Activated gamma-delta T cell treated with Interleukin-2 at 50 U/mL for 16 hours (primary cell): ENCODE results near the gene RAMP1.

Experiments
- DNase-seq: peaks from one replicate; pipeline ENCODE4 v3.0.0-alpha.2; 2020

RAMP1 gene

GRCh38 chr2:237877576-237878307 lies 18.3 kb downstream of the RAMP1 start:
- no peak for DNase-seq

GRCh38 chr2:237878321-237879057 lies 19.1 kb downstream of the RAMP1 start:
- DNase-seq: no peak

- DNase-seq: no peak
These were observed 19.6 kb downstream of the RAMP1 start for GRCh38 chr2:237879058-237879430.

- DNase-seq: no peak
These were observed 20.7 kb downstream of the RAMP1 start for GRCh38 chr2:237879991-237880560.

- no peak for DNase-seq
These were observed 23.4 kb downstream of the RAMP1 start for GRCh38 chr2:237882510-237883481.

- DNase-seq: no peak
These were observed 24.6 kb downstream of the RAMP1 start for GRCh38 chr2:237883951-237884446.

- DNase-seq: no peak
These were observed 25.3 kb downstream of the RAMP1 start for GRCh38 chr2:237884681-237885080.

- no peak for DNase-seq
These were observed 25.9 kb downstream of the RAMP1 start for GRCh38 chr2:237885111-237885930.

GRCh38 chr2:237885931-237886684 lies 26.7 kb downstream of the RAMP1 start:
- DNase-seq: no peak

GRCh38 chr2:237886685-237887481 lies 27.5 kb downstream of the RAMP1 start:
- no peak for DNase-seq

- DNase-seq: no peak
These were observed 29.0 kb downstream of the RAMP1 start for GRCh38 chr2:237888389-237888788.

- DNase-seq: no peak
These were observed 29.6 kb downstream of the RAMP1 start for GRCh38 chr2:237889016-237889415.

GRCh38 chr2:237889811-237890210 lies 30.4 kb downstream of the RAMP1 start:
- no peak for DNase-seq

- no peak for DNase-seq
These were observed 33.1 kb downstream of the RAMP1 start for GRCh38 chr2:237892478-237892877.

- no peak for DNase-seq
These were observed 33.7 kb downstream of the RAMP1 start for GRCh38 chr2:237892984-237893595.

GRCh38 chr2:237894396-237894979 lies 35.1 kb downstream of the RAMP1 start:
- no peak for DNase-seq

- DNase-seq: no peak
These were observed 35.6 kb downstream of the RAMP1 start for GRCh38 chr2:237894986-237895543.

GRCh38 chr2:237895544-237896506 lies 36.4 kb downstream of the RAMP1 start:
- DNase-seq: no peak
